Esophagus muscularis mucosa (tissue), 4 donors: ENCODE results near the gene CLK4.

Experiments
- EP300 ChIP-seq: sonication (generic); formaldehyde crosslinking; IDR thresholded peaks from one replicate; pipeline ENCODE4 v1.6.1; 2017; ENCODE audit warnings: antibody characterized with exemption
- POLR2A ChIP-seq: fragments of 450-650 bp; IDR thresholded peaks from one replicate; pipeline ENCODE4 v1.6.1; 2017; ENCODE audit warnings: antibody characterized with exemption, moderate library complexity, mild to moderate bottlenecking, low read depth
- TF ChIP-seq, protein P1 (sequence below), 3 experiments: fragments of 200-600 bp in 2 of 3; fragments of 450-650 bp in 1 of 3; sonication (generic) in 2 of 3; IDR thresholded peaks; one replicate each; pipeline ENCODE4 v1.5.1; 2017 to 2019; ENCODE audit warnings: antibody characterized with exemption in 3 of 3, mild to moderate bottlenecking in 2 of 3, moderate library complexity in 1 of 3

DNA sequence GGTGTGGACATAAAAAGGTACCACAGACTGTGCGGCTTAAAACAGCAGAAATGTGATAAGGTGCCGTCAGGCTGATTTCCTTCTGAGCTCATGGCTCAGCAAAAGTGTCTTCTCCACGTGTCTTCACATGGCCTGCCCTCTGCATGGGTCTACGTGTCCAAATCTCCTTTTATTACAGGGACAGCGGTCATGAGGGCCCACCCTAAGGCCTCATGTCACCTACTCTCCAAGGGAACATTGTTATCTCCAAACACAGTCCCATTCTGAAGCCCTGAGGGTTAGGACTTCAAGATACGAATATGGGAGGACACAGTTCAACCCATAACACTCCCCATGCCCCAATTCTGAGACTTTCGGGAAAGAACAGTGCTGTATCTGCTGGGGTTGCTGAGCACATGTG is 71.8 kb downstream of the CLK4 start:
- no peak for TF ChIP-seq EP300
- TF ChIP-seq, protein P1, sequence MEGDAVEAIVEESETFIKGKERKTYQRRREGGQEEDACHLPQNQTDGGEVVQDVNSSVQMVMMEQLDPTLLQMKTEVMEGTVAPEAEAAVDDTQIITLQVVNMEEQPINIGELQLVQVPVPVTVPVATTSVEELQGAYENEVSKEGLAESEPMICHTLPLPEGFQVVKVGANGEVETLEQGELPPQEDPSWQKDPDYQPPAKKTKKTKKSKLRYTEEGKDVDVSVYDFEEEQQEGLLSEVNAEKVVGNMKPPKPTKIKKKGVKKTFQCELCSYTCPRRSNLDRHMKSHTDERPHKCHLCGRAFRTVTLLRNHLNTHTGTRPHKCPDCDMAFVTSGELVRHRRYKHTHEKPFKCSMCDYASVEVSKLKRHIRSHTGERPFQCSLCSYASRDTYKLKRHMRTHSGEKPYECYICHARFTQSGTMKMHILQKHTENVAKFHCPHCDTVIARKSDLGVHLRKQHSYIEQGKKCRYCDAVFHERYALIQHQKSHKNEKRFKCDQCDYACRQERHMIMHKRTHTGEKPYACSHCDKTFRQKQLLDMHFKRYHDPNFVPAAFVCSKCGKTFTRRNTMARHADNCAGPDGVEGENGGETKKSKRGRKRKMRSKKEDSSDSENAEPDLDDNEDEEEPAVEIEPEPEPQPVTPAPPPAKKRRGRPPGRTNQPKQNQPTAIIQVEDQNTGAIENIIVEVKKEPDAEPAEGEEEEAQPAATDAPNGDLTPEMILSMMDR (IDR thresholded peaks at IDR 0.05): no peak
- TF ChIP-seq POLR2A: no peak
